ENCODE results near the gene GSN.

GSN gene

GRCh38 chr9:121348221-121348620 is 80.3 kb downstream of the GSN start:
- H3K4me3 ChIP-seq (ENCODE audit: low read depth, low read length), result no peak overlapping the region
- no peak for TF ChIP-seq CTCF (IDR thresholded peaks at IDR 0.05; ENCODE audit: borderline replicate concordance, insufficient read depth, low read depth, low read length)

GRCh38 chr9:121349009-121349408 is 81.0 kb downstream of the GSN start:
- no peak for TF ChIP-seq CTCF (IDR thresholded peaks at IDR 0.05; ENCODE audit: borderline replicate concordance, insufficient read depth, low read depth, low read length)
- H3K4me3 ChIP-seq (ENCODE audit: low read depth, low read length), result no peak overlapping the region

- TF ChIP-seq CTCF (IDR thresholded peaks at IDR 0.05; ENCODE audit: borderline replicate concordance, insufficient read depth, low read depth, low read length), result no peak
Measured at GRCh38 chr9:121350036-121350435, 82.1 kb downstream of the GSN start.

GRCh38 chr9:121350993-121351561 is 83.1 kb downstream of the GSN start:
- no peak for TF ChIP-seq CTCF (IDR thresholded peaks at IDR 0.05; ENCODE audit: borderline replicate concordance, insufficient read depth, low read depth, low read length)
- H3K4me3 ChIP-seq (ENCODE audit: low read depth, low read length), result no peak overlapping the region

More at GRCh38 chr9:121350036-121350435, 82.1 kb downstream of the GSN start:
- H3K4me3 ChIP-seq (ENCODE audit: low read depth, low read length), result no peak overlapping the region

- no peak overlapping the region for H3K4me3 ChIP-seq (ENCODE audit: low read depth, low read length)
- TF ChIP-seq CTCF (IDR thresholded peaks at IDR 0.05; ENCODE audit: borderline replicate concordance, insufficient read depth, low read depth, low read length), result no peak
Measured at GRCh38 chr9:121353241-121354061, 85.5 kb downstream of the GSN start.

GRCh38 chr9:121354141-121354540 is 86.2 kb downstream of the GSN start:
- no peak overlapping the region for H3K4me3 ChIP-seq (ENCODE audit: low read depth, low read length)
- no peak for TF ChIP-seq CTCF (IDR thresholded peaks at IDR 0.05; ENCODE audit: borderline replicate concordance, insufficient read depth, low read depth, low read length)

GRCh38 chr9:121354762-121355161 is 86.8 kb downstream of the GSN start:
- TF ChIP-seq CTCF (IDR thresholded peaks at IDR 0.05; ENCODE audit: borderline replicate concordance, insufficient read depth, low read depth, low read length), result no peak
- H3K4me3 ChIP-seq (ENCODE audit: low read depth, low read length), result no peak overlapping the region
